ENCODE measurements around the gene GSTT4.
"Not testable (repeated sequence)": the region's sequence is repeated elsewhere in the genome, so short reads cannot be mapped to it uniquely, and the experiment has no call there.

Gene GSTT4

GRCh38 chr22:23970201-23970641 is 35.0 kb downstream of the GSTT4 start:
- H3K9me3 ChIP-seq = no peaks in the 10 kb centered on the region
- H3K4me1 ChIP-seq = no peaks in the 10 kb centered on the region
- no peak for DNase-seq
- H3K27me3 ChIP-seq = no peaks in the 10 kb centered on the region
- no peak for TF ChIP-seq CTCF (IDR thresholded peaks at IDR 0.05; ENCODE audit: low read depth, low read length)
- H3K4me3 ChIP-seq (ENCODE audit: low read depth, low read length) = no peak overlapping the region
- peaks cover 27% of the 10 kb centered on the region for H3K36me3 ChIP-seq

- Histone ChIP-seq H3K4me1 (no peaks in the 10 kb centered on the region), H3K36me3 (peaks cover 27% of the 10 kb centered on the region), H3K9me3 (no peaks in the 10 kb centered on the region), H3K27me3 (no peaks in the 10 kb centered on the region), H3K4me3 (ENCODE audit: low read depth, low read length) (no peak overlapping the region)
- TF ChIP-seq CTCF (IDR thresholded peaks at IDR 0.05; ENCODE audit: low read depth, low read length) = no peak
- DNase-seq = no peak
Measured at GRCh38 chr22:23969071-23969470, 36.2 kb downstream of the GSTT4 start.

DNA sequence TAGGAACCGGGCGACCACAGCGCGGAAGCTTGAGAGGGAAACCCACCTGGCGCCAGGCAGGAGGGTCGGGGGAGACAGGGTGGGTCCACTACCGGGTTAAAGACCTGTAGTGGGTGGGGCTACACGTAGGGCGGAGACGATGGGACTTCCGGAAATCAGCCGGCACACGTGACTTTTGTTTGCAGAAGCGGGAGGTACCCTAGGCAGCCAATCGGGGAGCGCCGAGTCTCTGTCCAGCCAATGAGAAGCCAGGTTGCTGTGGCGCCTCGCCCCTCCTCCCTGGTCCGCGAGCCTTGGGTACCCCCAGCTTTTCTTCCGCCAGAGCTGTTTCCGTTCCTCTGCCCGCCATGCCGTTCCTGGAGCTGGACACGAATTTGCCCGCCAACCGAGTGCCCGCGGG is 38.7 kb downstream of the GSTT4 start, which contains the start of gene DDTL:
DDTL (plus strand) TSS at position 321 of the 400 bp plus-strand sequence; CDS start at position 348, 27 bp downstream.
- not testable (repeated sequence) for H3K27me3 ChIP-seq, DNase-seq

GRCh38 chr22:23966094-23966493 is 39.2 kb downstream of the GSTT4 start:
- peaks cover 19% of the 10 kb centered on the region for H3K36me3 ChIP-seq
- not testable (repeated sequence) for H3K9me3 ChIP-seq; H3K4me3 ChIP-seq (ENCODE audit: low read depth, low read length); DNase-seq; H3K27me3 ChIP-seq; H3K4me1 ChIP-seq

More for the DNA sequence above, 38.7 kb downstream of the GSTT4 start, which contains the start of gene DDTL:
- H3K4me1 ChIP-seq; H3K9me3 ChIP-seq; H3K4me3 ChIP-seq (ENCODE audit: low read depth, low read length): not testable (repeated sequence)
- H3K36me3 ChIP-seq = peaks cover 22% of the 10 kb centered on the region

- H3K36me3 ChIP-seq, DNase-seq, H3K9me3 ChIP-seq, H3K27me3 ChIP-seq, H3K4me1 ChIP-seq: not testable (repeated sequence)
- peak within 1 kb of the TSS; percentile 44 for H3K4me3 ChIP-seq (ENCODE audit: low read depth, low read length)
Measured at GRCh38 chr22:23961084-23961771, 44.0 kb downstream of the GSTT4 start, which contains the start of gene GSTT2B. Gene GSTT2B (minus strand): TSS chr22:23961195. CDS start chr22:23961131, 64 bp downstream.

- peak; percentile 81 for DNase-seq
- H3K4me1 ChIP-seq; H3K27me3 ChIP-seq; H3K9me3 ChIP-seq; H3K36me3 ChIP-seq; H3K4me3 ChIP-seq (ENCODE audit: low read depth, low read length): not testable (repeated sequence)
- TF ChIP-seq CTCF (IDR thresholded peaks at IDR 0.05; ENCODE audit: low read depth, low read length) = peak; percentile 77
Measured at GRCh38 chr22:23956301-23956900, 48.9 kb downstream of the GSTT4 start.

DNA sequence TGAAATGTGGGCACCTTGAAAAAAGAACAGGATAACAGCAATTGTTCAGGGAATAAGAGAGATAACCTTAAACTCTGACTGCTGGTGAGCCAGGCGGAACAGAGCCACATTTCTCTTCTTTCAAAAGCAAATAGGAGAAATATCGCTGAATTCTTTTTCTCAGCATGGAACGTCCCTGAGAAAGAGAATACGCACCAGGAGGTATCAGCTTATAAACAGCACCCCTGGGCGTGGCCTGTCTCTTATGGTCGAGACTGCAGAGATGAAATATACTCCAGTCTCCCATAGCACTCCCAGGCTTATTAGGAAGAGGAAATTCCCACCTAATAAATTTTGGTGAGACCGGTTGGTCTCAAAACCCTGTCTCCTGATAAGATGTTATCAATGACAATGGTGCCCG is 49.4 kb downstream of the GSTT4 start:
- H3K4me3 ChIP-seq (ENCODE audit: low read depth, low read length); H3K9me3 ChIP-seq; H3K4me1 ChIP-seq; H3K36me3 ChIP-seq; H3K27me3 ChIP-seq; DNase-seq: not testable (repeated sequence)

DNA sequence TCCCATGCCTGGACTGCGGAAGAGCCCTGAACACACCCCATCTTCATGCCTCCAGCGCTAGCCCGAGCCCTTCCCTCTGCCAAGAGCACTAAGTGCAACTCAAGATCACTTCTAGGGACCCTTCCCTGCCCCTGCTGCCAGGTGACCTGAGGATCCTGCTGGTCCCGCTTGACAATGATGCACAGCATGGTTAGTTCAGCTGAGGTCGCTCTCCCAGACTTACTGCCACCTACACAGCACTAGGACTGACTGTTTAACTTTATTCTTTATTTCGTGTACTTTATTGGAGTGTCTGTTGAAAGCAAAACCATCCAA is 50.3 kb downstream of the GSTT4 start:
- not testable (repeated sequence) for H3K4me1 ChIP-seq; H3K4me3 ChIP-seq (ENCODE audit: low read depth, low read length); DNase-seq; H3K36me3 ChIP-seq; H3K27me3 ChIP-seq; H3K9me3 ChIP-seq

- not testable (repeated sequence) for H3K4me3 ChIP-seq (ENCODE audit: low read depth, low read length); H3K9me3 ChIP-seq; H3K27me3 ChIP-seq; H3K36me3 ChIP-seq; H3K4me1 ChIP-seq; DNase-seq
Measured at GRCh38 chr22:23954193-23954990, 50.9 kb downstream of the GSTT4 start.

DNA sequence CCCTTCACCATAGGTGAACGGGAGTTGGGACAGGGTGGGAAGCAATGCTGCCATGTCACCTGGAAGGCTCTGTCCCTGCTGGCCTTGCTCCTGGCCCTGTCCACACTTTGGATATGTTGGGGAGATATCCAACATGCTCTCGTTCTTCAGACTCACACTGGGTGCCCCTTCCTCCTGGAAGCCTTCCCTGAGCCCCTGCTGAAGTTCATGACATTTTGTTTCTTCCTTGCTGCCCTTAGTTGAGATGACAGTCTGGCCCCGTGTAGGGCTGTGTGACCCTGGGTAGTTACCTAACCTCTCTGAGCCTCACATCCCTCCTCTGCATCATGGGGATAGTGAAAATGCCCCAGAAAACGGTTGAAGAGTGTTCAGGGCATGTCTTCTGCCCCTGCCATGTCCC is 51.8 kb downstream of the GSTT4 start:
- H3K4me1 ChIP-seq; H3K27me3 ChIP-seq; DNase-seq; H3K9me3 ChIP-seq; H3K4me3 ChIP-seq (ENCODE audit: low read depth, low read length); H3K36me3 ChIP-seq: not testable (repeated sequence)

DNA sequence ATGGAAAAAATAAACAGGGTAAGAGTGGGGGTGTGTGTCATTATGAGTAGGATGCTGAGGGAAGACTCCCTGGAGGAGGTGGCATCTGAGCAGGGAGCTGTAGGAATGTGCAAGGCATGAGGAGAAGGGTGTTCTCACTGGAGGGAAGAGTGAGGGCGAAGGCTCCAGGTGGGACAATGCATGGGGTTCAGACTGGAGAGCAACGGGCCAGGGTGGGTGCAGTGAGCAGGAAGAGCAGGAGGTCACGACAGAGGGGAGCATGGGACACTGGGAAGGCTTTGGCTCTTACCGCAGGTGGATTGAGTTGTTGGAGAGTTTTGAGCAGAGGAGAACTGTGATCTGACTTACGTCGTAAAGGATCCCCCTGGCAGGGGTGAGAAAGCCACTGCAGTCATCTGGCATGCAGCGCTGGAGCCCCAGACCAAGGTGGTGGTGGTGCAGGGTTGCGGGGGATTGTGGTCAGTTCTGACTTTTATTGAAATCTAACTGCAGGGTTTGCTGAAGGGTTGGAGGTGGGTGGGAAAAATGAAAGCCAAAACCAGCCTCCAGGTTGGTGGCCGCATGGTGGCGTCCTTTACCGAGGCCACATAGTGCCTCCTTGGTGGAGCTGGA is 52.4 kb downstream of the GSTT4 start:
- H3K36me3 ChIP-seq; H3K27me3 ChIP-seq; H3K9me3 ChIP-seq; H3K4me3 ChIP-seq (ENCODE audit: low read depth, low read length); DNase-seq; H3K4me1 ChIP-seq: not testable (repeated sequence)

- H3K9me3 ChIP-seq; DNase-seq; H3K4me1 ChIP-seq; H3K27me3 ChIP-seq; H3K36me3 ChIP-seq; H3K4me3 ChIP-seq (ENCODE audit: low read depth, low read length): not testable (repeated sequence)
Measured at GRCh38 chr22:23951383-23951782, 53.9 kb downstream of the GSTT4 start.
